ENCODE data around the gene LOXHD1.

Gene LOXHD1

DNA sequence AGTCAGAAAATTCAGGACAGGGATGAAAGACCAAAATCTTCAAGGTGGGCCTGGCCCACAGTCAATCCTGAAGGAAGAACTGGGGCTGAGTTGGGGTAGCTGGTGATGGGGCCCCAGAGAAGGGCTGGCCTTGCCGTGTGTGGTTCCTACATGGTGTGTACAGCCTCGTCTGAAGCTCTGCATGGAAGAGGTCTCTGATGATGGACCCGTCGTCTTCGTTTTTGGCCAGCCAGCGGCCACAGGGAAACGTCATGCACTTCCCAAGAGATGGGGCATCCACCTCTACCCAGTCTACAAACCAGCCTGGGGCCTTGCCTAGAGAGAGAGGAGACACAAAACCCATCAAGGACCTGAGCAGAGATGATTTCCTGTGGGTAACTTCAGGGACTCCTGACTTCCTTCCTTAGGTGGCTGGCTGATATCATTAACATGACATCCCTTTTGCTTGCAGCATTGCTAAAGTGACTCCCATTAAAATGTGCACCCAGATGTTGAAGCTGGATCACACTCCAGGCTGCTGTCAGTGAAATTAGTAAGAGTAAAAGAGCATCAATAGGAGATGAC is 115.3 kb downstream of the LOXHD1 start:
- no peak for DNase-seq (ENCODE audit: low read depth)

GRCh38 chr18:46538376-46538775 is 118.6 kb downstream of the LOXHD1 start:
- DNase-seq (ENCODE audit: low read depth), result no peak

DNA sequence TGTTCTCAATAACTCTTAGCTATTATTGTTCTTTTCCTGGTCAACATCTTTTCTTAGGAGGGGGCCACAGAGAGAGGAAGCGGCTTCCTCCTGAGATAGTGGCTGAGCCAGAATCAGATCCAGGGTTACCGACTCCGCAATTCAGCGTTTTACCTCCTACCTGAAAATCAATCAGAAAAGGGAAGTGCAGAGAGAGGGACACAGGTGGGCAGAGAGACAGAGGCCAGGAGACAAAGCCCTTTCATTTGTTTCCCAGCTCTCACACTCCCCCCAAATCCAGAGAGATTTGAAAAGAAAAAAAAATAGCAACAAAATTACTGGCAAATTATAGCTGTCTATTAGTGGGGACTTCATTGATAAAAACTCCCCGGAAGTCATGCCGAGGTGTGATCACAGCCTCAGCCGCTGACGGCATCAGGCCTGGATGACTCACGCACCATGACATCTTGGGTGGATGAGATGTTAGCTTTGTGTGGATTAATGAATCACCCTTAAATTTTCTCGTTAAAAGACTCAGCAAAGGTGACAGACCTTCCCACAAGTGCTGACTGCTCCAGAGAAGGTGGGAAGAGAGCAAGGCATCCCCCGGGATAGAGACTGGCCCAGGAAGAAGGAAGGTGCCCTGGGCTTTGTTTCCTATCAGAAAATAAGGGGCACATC is 120.7 kb downstream of the LOXHD1 start:
- DNase-seq (ENCODE audit: low read depth), result no peak

GRCh38 chr18:46531482-46531881 is 125.5 kb downstream of the LOXHD1 start:
- no peak for DNase-seq (ENCODE audit: low read depth)

DNA sequence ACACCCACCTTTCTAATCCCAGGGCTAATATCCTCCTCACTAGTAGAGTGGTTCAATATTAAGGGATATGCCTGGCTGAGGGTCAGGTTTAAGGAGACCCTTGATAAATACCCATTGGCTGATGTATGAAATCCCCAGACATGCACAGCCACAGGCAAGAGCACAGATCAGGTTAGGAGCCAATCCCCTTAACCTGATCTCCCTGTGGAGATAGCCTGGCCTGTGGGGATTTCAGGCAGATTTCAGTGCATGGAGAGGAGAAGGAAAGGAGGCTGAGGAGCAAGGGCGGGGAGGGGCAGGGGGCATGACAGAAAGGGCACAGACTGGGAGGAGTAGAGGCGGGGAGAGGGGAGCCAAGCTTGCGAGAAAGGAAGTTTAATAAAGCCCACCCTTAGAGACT is 129.0 kb downstream of the LOXHD1 start:
- DNase-seq (ENCODE audit: low read depth), result no peak

GRCh38 chr18:46519870-46520269 is 137.2 kb downstream of the LOXHD1 start:
- no peak for DNase-seq (ENCODE audit: low read depth)

DNA sequence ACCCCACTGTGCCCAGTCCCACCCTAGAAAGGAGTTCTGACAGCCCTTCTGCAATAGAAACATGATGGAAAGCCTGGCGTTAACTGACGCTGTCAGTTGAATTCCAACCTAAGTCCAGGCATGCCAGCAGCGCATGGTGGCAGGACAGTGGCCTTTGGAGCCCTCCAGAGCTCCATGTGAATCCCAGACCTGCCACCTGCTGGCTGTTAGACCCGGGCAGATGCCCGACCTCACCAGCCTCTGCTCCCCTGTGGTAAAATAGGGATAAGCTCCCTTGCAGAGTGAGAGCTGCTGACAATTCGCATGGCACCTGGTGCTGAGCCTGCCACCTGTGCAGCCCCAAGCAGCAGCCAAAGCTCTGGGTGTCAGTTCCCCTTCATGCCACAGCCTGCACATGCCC is 138.6 kb downstream of the LOXHD1 start:
- no peak for DNase-seq (ENCODE audit: low read depth)

DNA sequence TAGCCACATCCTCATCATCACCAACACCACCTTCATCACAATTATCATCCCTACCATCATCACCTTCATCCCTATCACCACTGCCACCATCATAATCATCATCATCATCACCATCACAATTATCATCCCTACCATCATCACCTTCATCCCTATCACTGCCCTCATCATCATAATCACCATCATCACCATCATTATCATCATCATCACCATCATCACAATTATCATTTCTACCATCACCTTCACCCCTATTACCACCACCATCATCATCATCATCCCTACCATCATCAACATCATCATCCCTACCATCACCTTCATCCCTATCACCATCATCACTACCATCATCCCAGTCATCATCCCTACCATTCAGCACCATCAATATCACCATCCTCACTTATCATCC is 140.5 kb downstream of the LOXHD1 start:
- no peak for DNase-seq (ENCODE audit: low read depth)

DNA sequence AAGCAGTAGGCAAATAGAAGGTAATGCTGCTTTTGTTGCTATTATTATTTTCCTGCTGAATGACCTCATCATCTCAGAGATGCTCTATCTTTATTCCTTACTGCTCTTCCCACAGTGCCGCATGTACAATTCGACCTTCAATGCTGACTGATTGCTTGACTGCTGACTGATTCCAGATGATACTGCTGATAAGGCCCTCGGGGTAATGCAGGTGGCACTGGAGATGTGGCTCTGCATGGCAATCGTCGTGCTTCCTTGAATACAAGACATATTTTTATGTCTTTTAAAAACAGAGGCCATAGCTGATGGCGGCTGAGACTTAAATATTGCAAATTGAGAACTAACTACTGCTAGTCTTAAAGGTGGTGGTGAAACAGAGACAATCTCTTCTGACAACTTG is 146.6 kb downstream of the LOXHD1 start:
- no peak for DNase-seq (ENCODE audit: low read depth)

DNA sequence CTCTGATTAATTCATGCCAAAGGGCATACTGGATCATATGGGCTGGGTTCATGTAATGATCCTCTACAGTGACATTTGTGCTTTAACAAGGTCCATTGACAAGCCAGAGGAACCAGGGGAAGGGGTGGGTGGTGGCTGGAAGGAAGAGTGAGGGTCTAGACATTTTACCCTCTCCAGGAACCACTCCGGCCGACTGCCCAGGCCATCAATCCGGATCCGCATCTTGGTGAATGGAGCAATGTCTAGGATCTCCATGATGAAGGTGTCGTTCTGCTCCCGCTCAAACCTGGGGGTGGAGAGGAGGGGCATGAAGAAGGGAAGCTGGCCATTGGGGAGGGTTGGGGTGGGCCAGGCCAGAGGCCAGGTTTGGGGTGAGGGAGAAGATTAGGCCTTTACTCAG is 147.5 kb downstream of the LOXHD1 start:
- no peak for DNase-seq (ENCODE audit: low read depth)

GRCh38 chr18:46506974-46507586 is 149.9 kb downstream of the LOXHD1 start:
- no peak for DNase-seq (ENCODE audit: low read depth)

- no peak for DNase-seq (ENCODE audit: low read depth)
Measured at GRCh38 chr18:46502444-46502843, 154.6 kb downstream of the LOXHD1 start.

GRCh38 chr18:46497129-46497528 is 159.9 kb downstream of the LOXHD1 start:
- no peak for DNase-seq (ENCODE audit: low read depth)

- DNase-seq (ENCODE audit: low read depth), result no peak
Measured at GRCh38 chr18:46488471-46489213, 168.4 kb downstream of the LOXHD1 start.

DNA sequence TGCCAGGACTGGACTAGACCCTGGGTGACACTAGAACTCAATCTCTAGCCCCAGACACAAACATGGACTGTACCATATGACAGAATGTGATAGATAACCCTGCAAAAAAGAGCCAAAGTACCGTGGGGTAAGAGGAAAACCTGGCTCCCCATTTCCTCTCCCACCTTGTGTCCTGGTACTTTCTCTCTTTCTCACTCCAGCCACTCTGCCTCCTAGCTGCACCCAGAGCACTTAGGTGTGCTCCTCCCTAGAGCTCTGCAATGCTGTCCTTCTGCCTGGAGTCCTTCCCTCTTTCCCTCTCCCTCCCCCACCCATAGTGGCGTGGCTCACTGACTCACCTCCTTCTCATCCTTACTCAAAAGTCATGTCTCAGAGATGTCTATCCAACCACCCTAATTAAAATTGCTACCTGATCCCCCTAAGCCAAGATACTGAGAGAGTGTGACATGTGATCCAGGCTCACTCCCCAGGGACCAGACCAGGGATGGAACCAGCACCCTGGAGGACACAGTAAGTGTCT is 171.3 kb downstream of the LOXHD1 start:
- no peak for DNase-seq (ENCODE audit: low read depth)

- DNase-seq (ENCODE audit: low read depth), result no peak
Measured at GRCh38 chr18:46484971-46485370, 172.0 kb downstream of the LOXHD1 start.

DNA sequence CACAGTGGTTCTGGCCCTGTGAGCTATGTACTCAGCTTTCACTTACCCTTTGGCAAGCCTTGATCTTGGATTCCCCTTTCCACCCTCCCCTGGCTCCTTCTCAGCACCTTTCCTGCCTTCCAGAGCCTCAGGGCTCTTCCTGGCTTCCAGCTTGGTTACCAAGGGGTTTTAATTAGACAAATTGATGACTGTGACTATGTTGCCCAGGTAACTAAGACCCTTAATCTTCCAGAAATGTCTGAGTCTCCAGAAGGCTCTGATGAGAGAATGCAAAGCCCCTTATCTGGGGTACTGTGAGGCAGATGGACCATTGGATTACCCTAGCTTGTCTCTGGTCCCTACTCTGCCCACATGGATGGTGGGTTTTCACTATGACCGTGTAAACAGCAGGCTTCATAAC is 174.2 kb downstream of the LOXHD1 start:
- no peak for DNase-seq (ENCODE audit: low read depth)

DNA sequence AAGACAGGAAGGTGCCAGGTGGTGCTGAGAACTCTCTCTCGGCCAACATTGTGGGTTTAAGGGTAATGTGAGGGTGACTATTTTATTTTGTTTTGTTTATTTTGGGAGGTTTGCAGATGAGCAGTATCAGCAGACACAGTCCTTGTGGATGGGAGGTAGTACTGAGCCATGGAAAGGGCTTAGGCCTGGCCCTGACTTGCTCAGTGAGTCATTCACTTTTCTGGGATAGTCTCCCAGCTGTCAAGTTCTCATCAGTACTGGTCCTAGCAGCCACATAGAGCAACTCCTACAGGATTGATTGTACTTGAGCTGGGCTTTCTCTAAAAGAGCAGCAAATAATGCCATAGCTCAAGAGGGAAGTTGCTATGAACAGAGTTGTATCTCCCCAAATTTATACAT is 175.2 kb downstream of the LOXHD1 start:
- no peak for DNase-seq (ENCODE audit: low read depth)

GRCh38 chr18:46481048-46481846 is 175.8 kb downstream of the LOXHD1 start:
- peak; percentile 46 for DNase-seq (ENCODE audit: low read depth)

- no peak for DNase-seq (ENCODE audit: low read depth)
Measured at GRCh38 chr18:46480226-46480625, 176.8 kb downstream of the LOXHD1 start.

DNA sequence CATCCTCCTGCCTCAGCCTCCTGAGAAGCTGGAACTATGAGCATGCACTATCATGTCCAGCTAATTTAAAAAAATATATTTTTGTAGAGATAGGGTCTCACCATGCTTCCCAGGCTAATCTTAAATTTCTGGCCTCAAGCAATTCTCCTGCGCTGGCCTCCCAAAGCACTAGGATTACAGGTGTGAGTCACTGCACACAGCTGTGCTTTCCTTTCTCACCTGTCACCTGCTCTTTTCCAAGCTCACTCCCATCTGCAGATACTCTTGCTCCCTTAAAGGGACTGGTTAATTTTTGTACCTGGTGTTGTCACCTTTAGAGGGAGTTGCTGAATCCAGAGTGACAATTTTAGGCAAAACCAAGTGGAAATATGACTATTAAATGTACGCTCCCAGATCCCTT is 178.2 kb downstream of the LOXHD1 start:
- no peak for DNase-seq (ENCODE audit: low read depth)

GRCh38 chr18:46477425-46478011 is 179.5 kb downstream of the LOXHD1 start:
- DNase-seq (ENCODE audit: low read depth), result no peak

Data from activated T-cell treated with anti-CD3 and anti-CD28 coated beads for 24 hours (primary cell).